Osteoblast (primary cell): ENCODE measurements around the gene IVD. TPM values are rescaled to one million over a fixed set of nuclear protein-coding genes. Genes with fewer than 3 reads are reported as not detected.

Source experiments
- DNase-seq: peaks from one replicate; pipeline ENCODE4 v3.0.0; 2011; ENCODE audit warnings: low spot score, mixed read lengths; ENCODE audit not compliant: insufficient read length; ENCODE audit errors: missing footprints
- H2AFZ ChIP-seq: 2 replicates; pipeline ENCODE4 v1.6.0; 2011; ENCODE audit warnings: mild to moderate bottlenecking, low read length
- H3K27ac ChIP-seq: 2 replicates; pipeline ENCODE4 v1.5.1; 2011; ENCODE audit warnings: mild to moderate bottlenecking, low read depth, low read length, moderate library complexity
- H3K27me3 ChIP-seq: 2 replicates; pipeline ENCODE4 v1.6.0; 2012; ENCODE audit warnings: mild to moderate bottlenecking, control low read depth, inconsistent platforms, low read length, moderate library complexity; ENCODE audit not compliant: insufficient read depth
- H3K36me3 ChIP-seq: 2 replicates; pipeline ENCODE4 v1.5.1; 2011; ENCODE audit warnings: mild to moderate bottlenecking, low read length, control low read depth, moderate library complexity; ENCODE audit not compliant: insufficient read depth
- H3K4me1 ChIP-seq: 2 replicates; pipeline ENCODE4 v1.5.1; 2011; ENCODE audit warnings: mild to moderate bottlenecking, low read length, control low read depth, moderate library complexity; ENCODE audit not compliant: insufficient read depth
- H3K4me2 ChIP-seq: 2 replicates; pipeline ENCODE4 v1.6.0; 2011; ENCODE audit warnings: mild to moderate bottlenecking, low read length; ENCODE audit not compliant: insufficient read depth
- H3K4me3 ChIP-seq: fragments of 200-600 bp; sonication (generic); 3 replicates; pipeline ENCODE4 v1.5.1; 2012; ENCODE audit warnings: mild to moderate bottlenecking, low read length, inconsistent platforms; ENCODE audit not compliant: insufficient read depth
- H3K79me2 ChIP-seq: 2 replicates; pipeline ENCODE4 v1.6.0; 2012; ENCODE audit warnings: mild to moderate bottlenecking, low read length, control low read depth, inconsistent platforms; ENCODE audit not compliant: insufficient read depth
- H3K9me3 ChIP-seq: 2 replicates; pipeline ENCODE4 v1.5.1; 2011; ENCODE audit warnings: low read depth, low read length, control low read depth
- H4K20me1 ChIP-seq: 2 replicates; pipeline ENCODE4 v1.6.0; 2012; ENCODE audit warnings: mild to moderate bottlenecking, low read length, control low read depth; ENCODE audit not compliant: insufficient read depth
- total RNA-seq: library from RNA; depleted of rRNA; stranded (reverse); fragments of >200 nt; gene quantifications from 2 replicates; pipeline ENCODE4 v1.2.3, GENCODE V29; 2012
- TF ChIP-seq, protein P1 (sequence below): IDR thresholded peaks from 2 replicates; pipeline ENCODE4 v1.5.1; 2011; ENCODE audit warnings: mild to moderate bottlenecking, low read depth, low read length, moderate library complexity; ENCODE audit errors: extremely low read depth

IVD gene
- total RNA-seq, 1 donor: 46.3 TPM

DNA sequence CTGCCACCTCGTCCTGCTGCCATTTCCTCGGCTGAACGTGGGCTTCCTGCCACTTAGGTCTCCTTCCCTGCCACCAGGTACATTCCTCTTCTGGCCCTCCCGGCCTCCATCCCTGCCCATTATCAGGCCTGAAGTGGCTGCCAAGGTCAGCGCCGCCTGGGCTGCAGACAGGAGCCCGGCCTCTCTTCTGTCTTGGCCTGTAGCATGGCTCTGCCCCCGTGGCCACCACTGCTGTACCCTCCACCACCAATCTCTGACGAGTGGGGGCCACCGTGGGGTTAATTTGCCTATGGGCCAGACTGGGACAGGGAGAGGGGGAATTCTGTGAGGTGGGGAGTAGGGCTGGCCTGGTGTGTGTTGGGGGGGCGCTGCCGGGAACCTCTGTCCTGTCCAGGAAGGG is 33.1 kb downstream of the IVD start:
- no peaks in the 10 kb centered on the region for H3K36me3 ChIP-seq
- H3K27me3 ChIP-seq: peaks cover 61% of the 10 kb centered on the region
- DNase-seq: peak; percentile 81
- no peak overlapping the region for H3K4me2 ChIP-seq
- no peak overlapping the region for H3K27ac ChIP-seq
- TF ChIP-seq, protein P1, sequence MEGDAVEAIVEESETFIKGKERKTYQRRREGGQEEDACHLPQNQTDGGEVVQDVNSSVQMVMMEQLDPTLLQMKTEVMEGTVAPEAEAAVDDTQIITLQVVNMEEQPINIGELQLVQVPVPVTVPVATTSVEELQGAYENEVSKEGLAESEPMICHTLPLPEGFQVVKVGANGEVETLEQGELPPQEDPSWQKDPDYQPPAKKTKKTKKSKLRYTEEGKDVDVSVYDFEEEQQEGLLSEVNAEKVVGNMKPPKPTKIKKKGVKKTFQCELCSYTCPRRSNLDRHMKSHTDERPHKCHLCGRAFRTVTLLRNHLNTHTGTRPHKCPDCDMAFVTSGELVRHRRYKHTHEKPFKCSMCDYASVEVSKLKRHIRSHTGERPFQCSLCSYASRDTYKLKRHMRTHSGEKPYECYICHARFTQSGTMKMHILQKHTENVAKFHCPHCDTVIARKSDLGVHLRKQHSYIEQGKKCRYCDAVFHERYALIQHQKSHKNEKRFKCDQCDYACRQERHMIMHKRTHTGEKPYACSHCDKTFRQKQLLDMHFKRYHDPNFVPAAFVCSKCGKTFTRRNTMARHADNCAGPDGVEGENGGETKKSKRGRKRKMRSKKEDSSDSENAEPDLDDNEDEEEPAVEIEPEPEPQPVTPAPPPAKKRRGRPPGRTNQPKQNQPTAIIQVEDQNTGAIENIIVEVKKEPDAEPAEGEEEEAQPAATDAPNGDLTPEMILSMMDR: no peak
- H3K4me1 ChIP-seq: peaks cover 9% of the 10 kb centered on the region
- no peak overlapping the region for H3K4me3 ChIP-seq
- peaks cover 17% of the 10 kb centered on the region for H3K79me2 ChIP-seq
- no peaks in the 10 kb centered on the region for H3K9me3 ChIP-seq
- no peak overlapping the region for H2AFZ ChIP-seq
- peaks cover 17% of the 10 kb centered on the region for H4K20me1 ChIP-seq

DNA sequence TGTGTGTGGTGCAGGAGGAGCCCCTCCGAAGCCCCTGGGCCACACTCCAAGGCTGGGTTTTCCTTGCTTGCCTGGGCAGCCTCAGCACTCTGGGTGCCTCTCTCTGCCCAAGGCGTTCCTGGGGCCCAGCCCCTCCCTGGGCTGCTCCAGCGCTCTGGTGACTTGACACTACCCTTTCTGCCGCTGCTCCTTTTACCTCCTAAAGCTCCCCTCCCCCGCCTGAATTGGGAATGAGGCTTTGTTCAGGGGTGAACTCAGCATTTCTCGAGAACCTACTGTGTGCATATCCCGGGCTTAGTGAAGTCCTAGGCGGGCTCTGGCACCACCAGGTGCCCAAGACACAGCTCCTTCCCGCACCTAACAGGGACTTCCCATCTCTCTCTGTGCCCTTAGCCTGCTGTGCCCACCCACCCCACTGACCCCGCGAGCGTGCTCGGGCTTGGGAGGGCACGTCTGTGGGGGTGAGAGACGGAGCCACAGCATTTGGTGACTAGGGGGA is 33.9 kb downstream of the IVD start:
- Histone ChIP-seq H2AFZ (peak overlapping the region; percentile 58), H3K4me2 (peak overlapping the region; percentile 97), H3K36me3 (no peaks in the 10 kb centered on the region), H4K20me1 (peaks cover 25% of the 10 kb centered on the region), H3K79me2 (peaks cover 25% of the 10 kb centered on the region), H3K9me3 (no peaks in the 10 kb centered on the region), H3K4me3 (peak overlapping the region; percentile 74), H3K27me3 (peaks cover 53% of the 10 kb centered on the region), H3K4me1 (peaks cover 9% of the 10 kb centered on the region), H3K27ac (no peak overlapping the region)
- DNase-seq: peak; percentile 93
- TF ChIP-seq, protein P1: no peak

DNA sequence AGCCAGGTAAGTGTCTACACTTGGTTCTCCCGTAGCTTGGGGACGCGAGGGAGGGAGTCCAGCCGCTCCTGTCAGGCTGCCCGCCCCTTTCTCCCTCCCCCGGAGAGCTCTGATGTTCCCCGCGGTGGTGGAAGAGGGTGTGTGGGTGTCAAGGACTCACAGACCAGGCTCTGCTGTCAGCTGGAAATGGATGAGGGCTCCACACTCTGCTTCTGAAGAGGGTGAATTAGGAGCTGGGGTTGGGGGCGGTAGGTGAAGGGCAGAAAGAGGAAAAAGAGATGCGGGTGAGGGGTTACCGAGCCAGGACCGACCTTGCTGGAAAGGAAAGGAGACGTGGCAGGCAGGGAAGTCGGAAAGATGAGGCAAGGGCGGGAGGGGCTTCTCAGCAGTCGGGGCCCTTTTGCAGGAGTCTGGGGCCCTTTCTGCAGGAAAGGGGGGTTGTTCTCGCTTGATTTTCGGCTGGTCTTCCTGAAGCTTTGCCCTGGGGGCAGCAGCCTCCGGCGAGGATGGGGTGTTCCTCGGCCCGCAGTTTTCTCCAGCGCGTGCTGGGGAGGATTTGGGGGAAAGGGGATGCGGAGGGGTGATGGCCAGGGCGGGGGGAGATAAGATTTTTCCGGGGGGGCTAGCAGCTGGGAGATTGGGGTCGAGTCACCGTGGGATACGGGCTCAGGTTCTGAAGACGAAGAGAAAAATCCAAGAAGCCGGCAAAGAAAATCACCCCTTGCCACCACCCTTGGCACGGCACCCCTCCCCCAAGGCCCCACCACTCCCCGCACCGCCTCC is 34.6 kb downstream of the IVD start:
- Histone ChIP-seq H3K79me2 (peaks cover 30% of the 10 kb centered on the region), H3K4me2 (peak overlapping the region; percentile 97), H4K20me1 (peaks cover 30% of the 10 kb centered on the region), H3K4me3 (peak overlapping the region; percentile 74), H3K9me3 (no peaks in the 10 kb centered on the region), H3K36me3 (no peaks in the 10 kb centered on the region), H3K27me3 (peaks cover 47% of the 10 kb centered on the region), H3K4me1 (peaks cover 9% of the 10 kb centered on the region), H3K27ac (no peak overlapping the region), H2AFZ (peak overlapping the region; percentile 58)
- TF ChIP-seq, protein P1: no peak
- DNase-seq: peak; percentile 98

DNA sequence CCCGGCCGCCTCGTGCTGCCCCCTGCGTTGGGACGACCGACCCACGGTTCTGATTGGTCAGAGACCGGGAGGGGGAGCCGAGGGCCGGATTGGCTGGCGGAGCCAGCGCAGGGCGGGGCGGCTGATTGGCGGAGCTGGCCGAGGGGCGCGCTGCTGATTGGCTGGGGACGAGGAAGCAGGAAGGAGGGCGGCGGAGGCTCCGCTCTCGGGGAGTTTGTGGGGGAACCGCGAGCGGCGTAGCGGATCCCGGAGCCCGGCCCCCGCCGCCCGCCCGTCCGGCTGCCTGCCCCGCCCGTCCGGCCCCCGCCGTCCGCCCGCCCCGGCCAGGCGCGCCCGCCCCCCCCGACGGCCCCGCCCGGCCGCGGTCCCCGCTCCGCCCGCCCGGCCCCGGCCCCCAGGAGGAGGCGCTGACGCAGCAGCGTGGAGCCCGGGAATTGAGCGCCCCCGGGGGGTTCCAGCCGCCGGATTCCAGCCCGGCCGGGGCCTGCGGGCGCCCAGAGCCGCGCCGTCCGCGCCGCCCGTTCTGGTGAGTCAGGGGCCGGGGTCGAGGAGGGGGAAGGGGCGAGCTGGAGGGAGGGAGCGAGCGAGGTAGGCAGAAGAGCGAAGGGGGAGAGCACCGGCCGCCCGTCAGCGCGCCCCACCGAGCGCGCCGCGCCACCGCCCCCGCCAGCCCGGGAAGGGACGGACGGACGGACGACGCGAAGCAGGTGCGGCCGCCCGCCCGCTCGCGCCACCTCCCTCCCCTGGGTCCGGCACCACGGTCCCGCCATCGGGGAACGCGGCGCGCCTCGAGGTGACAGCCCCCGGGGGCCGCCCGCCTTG is 35.4 kb downstream of the IVD start, which contains the start of gene BAHD1:
BAHD1 (plus strand) TSS at position 211 of the 822 bp plus-strand sequence. CDS start 17,512 bp downstream, outside the sequence.
- TF ChIP-seq, protein P1: no peak
- Histone ChIP-seq H3K9me3 (no peaks in the 10 kb centered on the region), H4K20me1 (peaks cover 38% of the 10 kb centered on the region), H2AFZ (peak within 1 kb of the TSS; percentile 58), H3K27me3 (peaks cover 39% of the 10 kb centered on the region), H3K36me3 (no peaks in the 10 kb centered on the region), H3K4me2 (peak within 1 kb of the TSS; percentile 97), H3K4me1 (peaks cover 12% of the 10 kb centered on the region), H3K27ac (no peak within 1 kb of the TSS), H3K79me2 (peaks cover 35% of the 10 kb centered on the region), H3K4me3 (peak within 1 kb of the TSS; percentile 77)
- DNase-seq: peak; percentile 100
